WERI-Rb-1 (cell line): ENCODE results near the gene VPS51.

ENCODE experiments used
- DNase-seq: peaks from one replicate; pipeline ENCODE4 v3.0.0-alpha.2; 2020
- H3K27ac ChIP-seq: fragments of 250-450 bp; sonication (Bioruptor Pico); 2 replicates; pipeline ENCODE4 v1.5.1; 2020; ENCODE audit warnings: mild to moderate bottlenecking, moderate library complexity
- H3K27me3 ChIP-seq: fragments of 250-450 bp; sonication (Bioruptor Pico); 2 replicates; pipeline ENCODE4 v1.5.1; 2021; ENCODE audit warnings: mild to moderate bottlenecking, low read depth, moderate library complexity; ENCODE audit not compliant: insufficient read depth, severe bottlenecking
- H3K36me3 ChIP-seq: fragments of 250-450 bp; sonication (Bioruptor Pico); 2 replicates; pipeline ENCODE4 v1.5.1; 2020; ENCODE audit warnings: mild to moderate bottlenecking, moderate library complexity
- H3K4me3 ChIP-seq: 2 replicates; pipeline ENCODE4 v1.5.1; 2011; ENCODE audit warnings: low read depth, mild to moderate bottlenecking, control low read depth, low read length
- H3K9me3 ChIP-seq: fragments of 250-450 bp; sonication (Bioruptor Pico); 2 replicates; pipeline ENCODE4 v1.5.1; 2021; ENCODE audit warnings: mild to moderate bottlenecking, moderate library complexity; ENCODE audit not compliant: severe bottlenecking
- TF ChIP-seq, protein P1 (sequence below): IDR thresholded peaks from 2 replicates; pipeline ENCODE4 v1.5.1; 2011; ENCODE audit warnings: low read depth, mild to moderate bottlenecking, control low read depth, inconsistent platforms, low read length

VPS51 gene

GRCh38 chr11:65085446-65085845, 10.6 kb upstream of the VPS51 start:
- Histone ChIP-seq H3K36me3 (peaks cover 40% of the 10 kb centered on the region), H3K27me3 (no peaks in the 10 kb centered on the region), H3K27ac (no peak overlapping the region), H3K9me3 (no peaks in the 10 kb centered on the region), H3K4me3 (no peak overlapping the region)
- DNase-seq: no peak
- TF ChIP-seq, protein P1, sequence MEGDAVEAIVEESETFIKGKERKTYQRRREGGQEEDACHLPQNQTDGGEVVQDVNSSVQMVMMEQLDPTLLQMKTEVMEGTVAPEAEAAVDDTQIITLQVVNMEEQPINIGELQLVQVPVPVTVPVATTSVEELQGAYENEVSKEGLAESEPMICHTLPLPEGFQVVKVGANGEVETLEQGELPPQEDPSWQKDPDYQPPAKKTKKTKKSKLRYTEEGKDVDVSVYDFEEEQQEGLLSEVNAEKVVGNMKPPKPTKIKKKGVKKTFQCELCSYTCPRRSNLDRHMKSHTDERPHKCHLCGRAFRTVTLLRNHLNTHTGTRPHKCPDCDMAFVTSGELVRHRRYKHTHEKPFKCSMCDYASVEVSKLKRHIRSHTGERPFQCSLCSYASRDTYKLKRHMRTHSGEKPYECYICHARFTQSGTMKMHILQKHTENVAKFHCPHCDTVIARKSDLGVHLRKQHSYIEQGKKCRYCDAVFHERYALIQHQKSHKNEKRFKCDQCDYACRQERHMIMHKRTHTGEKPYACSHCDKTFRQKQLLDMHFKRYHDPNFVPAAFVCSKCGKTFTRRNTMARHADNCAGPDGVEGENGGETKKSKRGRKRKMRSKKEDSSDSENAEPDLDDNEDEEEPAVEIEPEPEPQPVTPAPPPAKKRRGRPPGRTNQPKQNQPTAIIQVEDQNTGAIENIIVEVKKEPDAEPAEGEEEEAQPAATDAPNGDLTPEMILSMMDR: no peak

DNA sequence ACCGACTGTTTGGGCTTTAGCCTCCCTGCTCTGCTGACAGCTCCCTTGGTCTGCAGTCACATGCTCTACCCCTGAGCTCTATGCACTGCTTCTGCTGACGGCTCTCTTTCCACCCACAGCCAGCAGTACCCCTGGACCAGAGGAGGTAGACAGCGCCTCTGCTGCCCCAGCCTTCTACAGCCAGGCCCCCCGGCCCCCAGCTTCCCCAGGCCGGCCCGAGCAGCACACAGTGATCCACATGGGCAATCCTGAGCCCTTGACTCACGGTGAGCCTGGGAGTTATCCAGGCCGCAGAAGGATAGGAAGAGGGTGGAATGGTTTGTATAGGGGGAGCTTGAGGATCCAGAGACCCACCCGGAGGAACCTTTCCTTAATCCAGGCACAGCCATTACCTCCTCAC, 9.2 kb upstream of the VPS51 start:
- no peak overlapping the region for H3K4me3 ChIP-seq
- H3K27ac ChIP-seq: no peak overlapping the region
- no peak for DNase-seq
- H3K9me3 ChIP-seq: no peaks in the 10 kb centered on the region
- no peaks in the 10 kb centered on the region for H3K27me3 ChIP-seq
- TF ChIP-seq, protein P1: no peak
- peaks cover 31% of the 10 kb centered on the region for H3K36me3 ChIP-seq

GRCh38 chr11:65087216-65087615, 8.8 kb upstream of the VPS51 start:
- no peak overlapping the region for H3K4me3 ChIP-seq
- H3K9me3 ChIP-seq: no peaks in the 10 kb centered on the region
- peaks cover 28% of the 10 kb centered on the region for H3K36me3 ChIP-seq
- no peaks in the 10 kb centered on the region for H3K27me3 ChIP-seq
- no peak for DNase-seq
- TF ChIP-seq, protein P1: no peak
- no peak overlapping the region for H3K27ac ChIP-seq

- H3K27ac ChIP-seq: no peak overlapping the region
- peaks cover 24% of the 10 kb centered on the region for H3K36me3 ChIP-seq
- H3K9me3 ChIP-seq: no peaks in the 10 kb centered on the region
- H3K27me3 ChIP-seq: no peaks in the 10 kb centered on the region
- no peak overlapping the region for H3K4me3 ChIP-seq
- TF ChIP-seq, protein P1: no peak
- DNase-seq: no peak
These were observed 8.2 kb upstream of the VPS51 start for GRCh38 chr11:65087827-65088226.

DNA sequence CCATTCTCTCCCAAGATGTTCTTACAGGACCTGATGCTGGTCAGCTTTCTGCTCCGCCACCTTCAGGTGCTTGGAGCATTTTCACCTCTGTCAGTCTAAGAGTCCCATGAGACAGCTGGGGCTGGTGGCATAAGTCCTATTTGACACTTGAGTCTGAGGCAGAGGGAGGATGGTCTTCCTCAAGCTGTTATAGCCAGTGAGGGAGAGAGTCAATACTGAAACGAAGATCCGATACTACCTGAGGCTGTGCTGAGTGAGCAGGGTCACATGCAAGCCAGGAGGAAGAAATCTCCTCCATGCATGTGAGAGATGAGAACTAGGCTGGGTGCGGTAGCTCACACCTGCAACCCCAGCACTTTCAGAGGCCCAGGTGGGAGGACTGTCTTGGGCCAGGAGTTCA, 6.4 kb upstream of the VPS51 start:
- peaks cover 16% of the 10 kb centered on the region for H3K36me3 ChIP-seq
- H3K27ac ChIP-seq: no peak overlapping the region
- H3K9me3 ChIP-seq: no peaks in the 10 kb centered on the region
- no peak overlapping the region for H3K4me3 ChIP-seq
- no peaks in the 10 kb centered on the region for H3K27me3 ChIP-seq
- DNase-seq: no peak
- TF ChIP-seq, protein P1: no peak

- DNase-seq: no peak
- TF ChIP-seq, protein P1: no peak
- Histone ChIP-seq H3K27me3 (no peaks in the 10 kb centered on the region), H3K27ac (no peak overlapping the region), H3K36me3 (peaks cover 9% of the 10 kb centered on the region), H3K4me3 (no peak overlapping the region), H3K9me3 (no peaks in the 10 kb centered on the region)
These were observed 5.4 kb upstream of the VPS51 start for GRCh38 chr11:65090628-65091027.
